ENCODE results near the gene PACSIN2. TPM values are rescaled to one million over a fixed set of nuclear protein-coding genes. Genes with fewer than 3 reads are reported as not detected.

PACSIN2 gene
- total and polyA plus RNA-seq, 2 of the 13 experiments (the other 11 are each of a cell fraction or from before 2014, with no cell fraction given) = 54.1 to 68.8 TPM

GRCh38 chr22:42833104-42833503 is 181.8 kb downstream of the PACSIN2 start (continued):
- TF ChIP-seq ATF6 (CRISPR knock-in tag; conservative IDR thresholded peaks at IDR 0.05) = no peak
- TF ChIP-seq YEATS2 (CRISPR knock-in tag; IDR thresholded peaks at IDR 0.05; ENCODE audit: borderline replicate concordance) = no peak
- no peak for TF ChIP-seq THAP8 (CRISPR knock-in tag; IDR thresholded peaks at IDR 0.05; ENCODE audit: borderline replicate concordance)
- no peak for TF ChIP-seq ZNF564 (CRISPR knock-in tag; IDR thresholded peaks at IDR 0.05)
- no peak for TF ChIP-seq ZNF124 (CRISPR knock-in tag; IDR thresholded peaks at IDR 0.05)
- TF ChIP-seq ZNF138 (CRISPR knock-in tag; IDR thresholded peaks at IDR 0.05; ENCODE audit: low read depth) = no peak

- WGBS (ENCODE audit: low lambda C conversion rate) = over 99% methylated on average over 4 of the region's 4 CpGs
- BruUV-seq (replicated peaks) = no TSS peak
- intact Hi-C loops (cut with micrococcal nuclease; ENCODE audit: unreplicated experiment) (no loop called here), in situ Hi-C loops (cut with HindIII; ENCODE audit: extremely low pct_ligation_motif_present, low pct_unique_long_range_greater_than_20kb) (no loop called here)
- Histone ChIP-seq H3K27me3 (ENCODE audit: control insufficient read depth in 1 of 2, insufficient read depth in 2 of 2, low read length in 2 of 2) (no peaks in the 10 kb centered on the region), H3K9me3 (ENCODE audit: low read length) (no peaks in the 10 kb centered on the region), H3K4me3 (replicated peaks in 1 of 3; ENCODE audit: insufficient read depth in 1 of 3, low read depth in 2 of 3, low read length in 3 of 3) (no peak overlapping the region), H4K20me1 (ENCODE audit: insufficient read depth, low read length) (no peaks in the 10 kb centered on the region), H2AFZ (ENCODE audit: low read length) (no peak overlapping the region), H3K79me2 (ENCODE audit: insufficient read depth, low read length) (no peaks in the 10 kb centered on the region), H3K4me1 (ENCODE audit: insufficient read depth, low read length) (no peaks in the 10 kb centered on the region), H3K27ac (ENCODE audit: extremely low read length, insufficient read depth, low read length) (no peak overlapping the region), H3K36me3 (replicated peaks in 1 of 2; ENCODE audit: control insufficient read depth in 1 of 2, insufficient read depth in 2 of 2, low read length in 2 of 2) (peaks cover 16 to 70% of the 10 kb centered on the region in 2 experiments), H3K4me2 (ENCODE audit: low read depth, low read length) (no peak overlapping the region), H3K9ac (ENCODE audit: insufficient read depth, low read depth, low read length) (no peak overlapping the region)
- TF ChIP-seq ZNF768 (CRISPR knock-in tag; IDR thresholded peaks at IDR 0.05) (no peak), ZNF230 (CRISPR knock-in tag; IDR thresholded peaks at IDR 0.05) (no peak), TBL1XR1 (IDR thresholded peaks at IDR 0.05; ENCODE audit: borderline replicate concordance, low read length, partially characterized antibody) (no peak), ZNF878 (CRISPR knock-in tag; IDR thresholded peaks at IDR 0.05) (no peak), KDM5B (CRISPR knock-in tag; IDR thresholded peaks at IDR 0.05; ENCODE audit: borderline replicate concordance) (no peak), GPN1 (CRISPR knock-in tag; IDR thresholded peaks at IDR 0.05; ENCODE audit: borderline replicate concordance) (no peak), RBFOX2 (IDR thresholded peaks at IDR 0.05; ENCODE audit: low read depth, low read length) (no peak), MEF2D (CRISPR knock-in tag; IDR thresholded peaks at IDR 0.05) (no peak), SOX5 (CRISPR knock-in tag; IDR thresholded peaks at IDR 0.05; ENCODE audit: borderline replicate concordance) (no peak), KDM4B (CRISPR knock-in tag; IDR thresholded peaks at IDR 0.05) (no peak), ATF1 (CRISPR knock-in tag; IDR thresholded peaks at IDR 0.05) (no peak), ONECUT2 (CRISPR knock-in tag; IDR thresholded peaks at IDR 0.05) (no peak)
- TF ChIP-seq, protein P1, sequence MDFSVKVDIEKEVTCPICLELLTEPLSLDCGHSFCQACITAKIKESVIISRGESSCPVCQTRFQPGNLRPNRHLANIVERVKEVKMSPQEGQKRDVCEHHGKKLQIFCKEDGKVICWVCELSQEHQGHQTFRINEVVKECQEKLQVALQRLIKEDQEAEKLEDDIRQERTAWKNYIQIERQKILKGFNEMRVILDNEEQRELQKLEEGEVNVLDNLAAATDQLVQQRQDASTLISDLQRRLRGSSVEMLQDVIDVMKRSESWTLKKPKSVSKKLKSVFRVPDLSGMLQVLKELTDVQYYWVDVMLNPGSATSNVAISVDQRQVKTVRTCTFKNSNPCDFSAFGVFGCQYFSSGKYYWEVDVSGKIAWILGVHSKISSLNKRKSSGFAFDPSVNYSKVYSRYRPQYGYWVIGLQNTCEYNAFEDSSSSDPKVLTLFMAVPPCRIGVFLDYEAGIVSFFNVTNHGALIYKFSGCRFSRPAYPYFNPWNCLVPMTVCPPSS (IDR thresholded peaks at IDR 0.05) = no peak
- CTCF ChIA-PET (ENCODE audit: low intra/inter-chr PET ratio, low total read pairs) = no interaction called here
- ATAC-seq (no peak), DNase-seq (ENCODE audit: low spot score) (no peak), FAIRE-seq (no peak)
- POLR2A ChIA-PET = no interaction called here
Measured at GRCh38 chr22:42831712-42832111, 183.2 kb downstream of the PACSIN2 start.
